Gastrocnemius medialis (tissue), 4 donors: ENCODE results near the gene GABPA. TPM values are rescaled to one million over a fixed set of nuclear protein-coding genes. Genes with fewer than 3 reads are reported as not detected.

ENCODE experiments used
- ATAC-seq, 2 donors: fragments of 150-250 bp; one replicate each; pipeline ENCODE4 v1.9.1; 2016
- DNase-seq, 2 donors: peaks; one replicate each; pipeline ENCODE4 v3.0.0-alpha.2; 2019
- H3K27ac ChIP-seq, 4 donors: fragments of 200-600 bp; sonication (generic); 1 replicate in 1 of 4; 2 replicates in 3 of 4; pipeline ENCODE4 v1.5.1; 2016 to 2018; ENCODE audit warnings: mild to moderate bottlenecking in 2 of 4, moderate library complexity in 1 of 4
- H3K27me3 ChIP-seq, 3 donors: fragments of 200-600 bp; sonication (generic) in 2 of 3; 1 replicate in 1 of 3; 2 replicates in 2 of 3; pipeline versions ENCODE4 v1.5.1 to v1.6.0; 2016 to 2019; ENCODE audit warnings: mild to moderate bottlenecking in 1 of 3, moderate library complexity in 1 of 3
- H3K36me3 ChIP-seq, 2 donors: fragments of 200-600 bp; sonication (generic) in 1 of 2; one replicate each; pipeline ENCODE4 v1.5.1; 2017 to 2018
- H3K4me1 ChIP-seq, 2 donors: fragments of 200-600 bp; sonication (generic) in 1 of 2; one replicate each; pipeline ENCODE4 v1.5.1; 2016 to 2017; ENCODE audit warnings: mild to moderate bottlenecking in 2 of 2
- H3K4me3 ChIP-seq, 4 donors: fragments of 200-600 bp; sonication (generic) in 3 of 4; 1 replicate in 1 of 4; 2 replicates in 3 of 4; pipeline ENCODE4 v1.5.1; 2016 to 2019; ENCODE audit warnings: mild to moderate bottlenecking in 2 of 4
- H3K9me3 ChIP-seq, 3 donors: fragments of 200-600 bp; sonication (generic) in 2 of 3; 1 replicate in 1 of 3; 2 replicates in 2 of 3; pipeline ENCODE4 v1.5.1; 2016 to 2019
- CTCF ChIP-seq, 5 experiments: fragments of 450-650 bp in 3 of 5; fragments of 200-600 bp in 2 of 5; sonication (generic) in 2 of 5; IDR thresholded peaks in 4 of 5; conservative IDR thresholded peaks in 1 of 5; 1 replicate in 4 of 5; 2 replicates in 1 of 5; pipeline ENCODE4 v1.5.1; 2016 to 2019; ENCODE audit warnings: antibody characterized with exemption in 5 of 5, mild to moderate bottlenecking in 3 of 5, moderate library complexity in 3 of 5
- POLR2A ChIP-seq, 2 donors: fragments of 450-650 bp; IDR thresholded peaks; one replicate each; pipeline ENCODE4 v1.6.1; 2017; ENCODE audit warnings: antibody characterized with exemption in 2 of 2, mild to moderate bottlenecking in 2 of 2, moderate library complexity in 2 of 2
- in situ Hi-C, 4 donors: fragments of 200-750 bp; cut with MboI; loops; one replicate each; pipeline versions ENCODE4 v1.15.0 to v1.8.0; 2017; ENCODE audit warnings: low sequenced_read_pairs in 4 of 4
- intact Hi-C: fragments of 100-400 bp; cut with DNase I; formaldehyde crosslinking; loops from one replicate; pipeline ENCODE4 v1.15.1; 2023; ENCODE audit warnings: low total_unique reads
- total RNA-seq, 4 donors: library from RNA; depleted of rRNA; stranded (reverse); fragments of >200 nt; gene quantifications; one replicate each; pipeline versions ENCODE4 v1.1.0 to v1.2.3, GENCODE V29; 2016

The GABPA gene
- total RNA-seq, 4 donors from 2014 or later, result 10.6 to 26.2 (median 15.5) TPM

GRCh38 chr21:25750085-25750484 lies 15.3 kb downstream of the GABPA start:
- H3K4me1 ChIP-seq, result no peaks in the 10 kb centered on the region

GRCh38 chr21:25752416-25752815 lies 17.6 kb downstream of the GABPA start:
- Histone ChIP-seq H3K9me3 (no peaks in the 10 kb centered on the region), H3K27me3 (no peaks in the 10 kb centered on the region), H3K27ac (no peak overlapping the region), H3K4me1 (peaks cover 0 to 6% of the 10 kb centered on the region in 2 donors), H3K36me3 (peaks cover 2 to 46% of the 10 kb centered on the region in 2 donors), H3K4me3 (no peak overlapping the region)
- DNase-seq (no peak), ATAC-seq (no peak)
- TF ChIP-seq CTCF (IDR thresholded peaks at IDR 0.05 in 4 of 5, conservative IDR thresholded peaks at IDR 0.05 in 1 of 5) (no peak), POLR2A (IDR thresholded peaks at IDR 0.05) (no peak)
- intact Hi-C loops, result no loop called here
- in situ Hi-C loops, result no loop called here

More at GRCh38 chr21:25750085-25750484, 15.3 kb downstream of the GABPA start:
- H3K36me3 ChIP-seq, result peaks cover 2 to 52% of the 10 kb centered on the region in 2 donors
- no peaks in the 10 kb centered on the region for H3K27me3 ChIP-seq
- DNase-seq (no peak), ATAC-seq (no peak)
- intact Hi-C loops, result no loop called here
- no peaks in the 10 kb centered on the region for H3K9me3 ChIP-seq
- H3K27ac ChIP-seq, result no peak overlapping the region
- H3K4me3 ChIP-seq, result no peak overlapping the region
- in situ Hi-C loops, result no loop called here
- TF ChIP-seq POLR2A (IDR thresholded peaks at IDR 0.05) (no peak), CTCF (IDR thresholded peaks at IDR 0.05 in 4 of 5, conservative IDR thresholded peaks at IDR 0.05 in 1 of 5) (no peak)

GRCh38 chr21:25756190-25756932 lies 21.6 kb downstream of the GABPA start:
- in situ Hi-C loops, result no loop called here
- Histone ChIP-seq H3K9me3 (no peaks in the 10 kb centered on the region), H3K4me3 (no peak overlapping the region), H3K36me3 (peaks cover 7 to 48% of the 10 kb centered on the region in 2 donors), H3K27ac (peak overlapping the region in 3 of 4 donors; percentile 8 to 53 (median 38)), H3K4me1 (peaks cover 0 to 8% of the 10 kb centered on the region in 2 donors), H3K27me3 (no peaks in the 10 kb centered on the region)
- ATAC-seq (no peak), DNase-seq (no peak)
- intact Hi-C loops, result no loop called here
- TF ChIP-seq CTCF (IDR thresholded peaks at IDR 0.05 in 4 of 5, conservative IDR thresholded peaks at IDR 0.05 in 1 of 5) (no peak), POLR2A (IDR thresholded peaks at IDR 0.05) (no peak)

- Histone ChIP-seq H3K4me1 (peaks cover 0 to 8% of the 10 kb centered on the region in 2 donors), H3K36me3 (peaks cover 7 to 54% of the 10 kb centered on the region in 2 donors), H3K27me3 (no peaks in the 10 kb centered on the region), H3K4me3 (no peak overlapping the region), H3K9me3 (no peaks in the 10 kb centered on the region), H3K27ac (peak overlapping the region in 1 of 4 donors; percentile 8)
- no peak for DNase-seq
- intact Hi-C loops (no loop called here), in situ Hi-C loops (no loop called here)
- ATAC-seq, result no peak
- TF ChIP-seq POLR2A (IDR thresholded peaks at IDR 0.05), result no peak
- no peak for TF ChIP-seq CTCF (IDR thresholded peaks at IDR 0.05 in 4 of 5, conservative IDR thresholded peaks at IDR 0.05 in 1 of 5)
Measured at GRCh38 chr21:25757531-25757930, 22.8 kb downstream of the GABPA start.
